ENCODE data around the gene MIS12. TPM values are rescaled to one million over a fixed set of nuclear protein-coding genes. Genes with fewer than 3 reads are reported as not detected.

MIS12 gene
- total and polyA plus RNA-seq, 2 of the 13 experiments (the other 11 are each of a cell fraction or from before 2014, with no cell fraction given) = 13.4 to 28.0 TPM

- TF ChIP-seq PLSCR1 (CRISPR knock-in tag; IDR thresholded peaks at IDR 0.05; ENCODE audit: borderline replicate concordance) (no peak), ZNF713 (CRISPR knock-in tag; IDR thresholded peaks at IDR 0.05) (no peak), ZNF331 (CRISPR knock-in tag; IDR thresholded peaks at IDR 0.05) (peak; percentile 37; the same call in 1 of the 2 replicates), EED (CRISPR knock-in tag; IDR thresholded peaks at IDR 0.05) (0 out of 2 replicates have a peak, but pooled peaks have one; percentile 46), JARID2 (CRISPR knock-in tag; IDR thresholded peaks at IDR 0.05; ENCODE audit: insufficient replicate concordance) (peak; percentile 83), ZSCAN30 (CRISPR knock-in tag; IDR thresholded peaks at IDR 0.05) (no peak), AKNA (CRISPR knock-in tag; IDR thresholded peaks at IDR 0.05; ENCODE audit: borderline replicate concordance) (no peak), FOXO1 (CRISPR knock-in tag; IDR thresholded peaks at IDR 0.05) (peak; percentile 72; the same call in 1 of the 2 replicates), REST (IDR thresholded peaks at IDR 0.05; ENCODE audit: borderline replicate concordance in 1 of 2, low read depth in 1 of 2, low read length in 2 of 2) (no peak), ZNF460 (CRISPR knock-in tag; IDR thresholded peaks at IDR 0.05; ENCODE audit: borderline replicate concordance) (no peak; the same call in 1 of the 2 replicates), NFKB2 (CRISPR knock-in tag; IDR thresholded peaks at IDR 0.05; ENCODE audit: borderline replicate concordance) (no peak), ZBTB20 (CRISPR knock-in tag; IDR thresholded peaks at IDR 0.05; ENCODE audit: borderline replicate concordance, low read depth) (0 out of 2 replicates have a peak, but pooled peaks have one; percentile 83), PRDM15 (CRISPR knock-in tag; IDR thresholded peaks at IDR 0.05) (no peak), NCOA5 (CRISPR knock-in tag; IDR thresholded peaks at IDR 0.05) (no peak)
Observed at GRCh38 chr17:5486206-5487124, at the start of gene MIS12 (continued).

All from HepG2 (cell line).